ENCODE measurements around the gene TAAR9.

The TAAR9 gene, protein sequence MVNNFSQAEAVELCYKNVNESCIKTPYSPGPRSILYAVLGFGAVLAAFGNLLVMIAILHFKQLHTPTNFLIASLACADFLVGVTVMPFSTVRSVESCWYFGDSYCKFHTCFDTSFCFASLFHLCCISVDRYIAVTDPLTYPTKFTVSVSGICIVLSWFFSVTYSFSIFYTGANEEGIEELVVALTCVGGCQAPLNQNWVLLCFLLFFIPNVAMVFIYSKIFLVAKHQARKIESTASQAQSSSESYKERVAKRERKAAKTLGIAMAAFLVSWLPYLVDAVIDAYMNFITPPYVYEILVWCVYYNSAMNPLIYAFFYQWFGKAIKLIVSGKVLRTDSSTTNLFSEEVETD

DNA sequence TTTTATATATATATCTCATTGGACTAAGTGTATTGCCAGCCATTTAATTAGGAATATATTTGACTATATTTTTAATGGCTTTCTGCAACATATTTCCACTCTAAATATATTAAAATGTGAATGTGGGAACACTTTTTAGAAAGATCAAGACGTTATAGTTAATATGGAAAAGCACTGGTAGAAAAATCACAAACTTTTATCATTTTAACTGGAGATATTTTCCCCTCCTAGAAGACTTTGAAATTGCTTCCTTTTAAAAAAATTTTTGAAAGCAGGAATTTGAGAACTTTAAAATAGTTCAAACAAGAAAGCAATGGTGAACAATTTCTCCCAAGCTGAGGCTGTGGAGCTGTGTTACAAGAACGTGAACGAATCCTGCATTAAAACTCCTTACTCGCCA, at the start of gene TAAR9:
TSS of gene TAAR9 (plus strand) at position 301 of the 400 bp plus-strand sequence. CDS start at position 314, 13 bp downstream.
- DNase-seq: no peak

DNA sequence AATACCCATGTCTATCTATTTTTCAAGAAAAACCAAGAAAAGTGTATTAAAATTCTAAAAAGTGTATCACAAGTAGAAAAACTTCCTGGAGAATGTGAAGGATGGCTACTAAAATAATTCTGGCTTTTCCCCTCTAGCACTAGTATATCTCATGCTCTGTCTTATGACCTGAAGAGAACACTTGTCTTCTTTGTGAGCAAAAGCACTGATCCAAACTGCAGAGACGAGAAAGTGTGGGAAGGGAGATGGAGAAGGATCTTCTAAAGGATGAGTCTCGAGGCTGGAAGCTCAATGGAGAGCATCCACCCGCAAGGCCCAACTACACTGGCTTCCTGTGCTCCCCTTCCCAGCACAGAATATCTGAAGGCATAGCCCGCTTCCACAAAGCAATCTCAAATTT, 48.7 kb upstream of the TAAR9 start:
- no peak for DNase-seq

DNA sequence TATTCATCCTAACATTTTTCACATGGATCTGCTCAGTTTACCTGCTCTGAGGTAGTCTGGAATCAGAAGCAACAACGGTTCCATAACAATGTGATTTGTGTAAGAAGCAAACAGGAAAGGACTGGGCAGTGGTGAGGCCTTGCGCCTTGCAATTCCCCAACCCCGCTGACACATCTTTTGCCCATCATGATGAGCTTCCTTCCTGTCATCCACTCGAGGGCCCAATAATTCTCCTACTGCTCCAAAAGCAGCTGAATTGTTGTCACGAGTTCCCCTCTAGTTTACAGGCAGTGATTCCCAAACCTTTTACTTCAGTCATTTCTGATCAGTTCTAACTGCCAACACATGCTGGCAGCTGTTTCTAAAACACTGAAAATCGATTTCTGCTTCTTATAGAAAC, 48.1 kb upstream of the TAAR9 start:
- peak; percentile 46 to 80 for DNase-seq

DNA sequence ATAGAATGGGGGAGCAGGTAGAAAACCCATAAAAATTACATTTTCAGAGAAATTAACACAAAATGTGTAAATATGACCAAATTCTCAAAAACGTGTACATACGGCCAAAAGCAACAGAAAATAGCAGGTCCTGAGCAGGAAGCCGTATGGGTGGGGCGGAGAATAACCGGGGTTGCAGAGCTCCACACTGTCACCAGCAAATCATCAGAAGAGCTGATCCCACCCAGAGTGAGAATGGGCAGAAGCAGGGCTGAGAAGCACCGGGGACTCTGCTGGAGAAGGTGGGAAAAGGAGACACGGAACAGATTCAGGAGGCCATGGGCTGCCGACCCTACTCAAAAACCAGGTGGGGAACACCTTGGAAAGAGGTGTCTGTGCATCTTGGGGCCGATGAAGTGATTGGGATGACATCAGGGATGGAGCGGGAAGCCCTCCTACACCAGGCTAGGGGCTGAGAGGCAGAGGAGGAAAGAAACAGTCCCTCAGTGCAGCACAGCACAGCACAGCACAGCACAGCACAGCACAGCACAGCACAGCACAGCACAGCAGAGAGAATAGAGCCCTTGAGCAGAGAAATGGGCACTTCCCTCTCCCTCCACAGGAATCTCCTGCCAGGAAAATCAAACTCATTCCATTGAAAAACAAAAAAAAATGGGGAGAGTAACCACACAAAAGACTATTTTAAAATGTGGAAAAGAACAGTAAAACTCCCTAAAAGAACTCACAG, 47.4 kb upstream of the TAAR9 start:
- no peak for DNase-seq

DNA sequence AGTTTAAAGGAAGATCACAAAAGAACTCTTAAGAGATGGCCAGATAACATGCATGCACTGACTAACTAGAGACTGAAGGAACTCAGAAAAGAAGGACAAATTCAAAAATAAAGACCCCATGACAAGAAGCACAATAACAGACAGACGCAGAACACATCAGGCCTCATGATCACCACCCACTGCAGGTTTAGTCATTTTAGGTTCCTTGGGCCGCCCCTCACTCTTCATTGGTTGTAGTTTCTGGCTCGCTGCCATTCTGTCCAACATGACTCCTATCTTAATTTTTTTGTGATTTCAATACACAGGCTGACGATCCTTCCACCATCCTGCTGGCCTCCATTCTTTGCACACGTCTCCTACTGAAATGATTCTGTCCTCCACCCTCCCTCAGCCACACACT, 46.8 kb upstream of the TAAR9 start:
- peak; percentile 49 to 73 for DNase-seq

DNA sequence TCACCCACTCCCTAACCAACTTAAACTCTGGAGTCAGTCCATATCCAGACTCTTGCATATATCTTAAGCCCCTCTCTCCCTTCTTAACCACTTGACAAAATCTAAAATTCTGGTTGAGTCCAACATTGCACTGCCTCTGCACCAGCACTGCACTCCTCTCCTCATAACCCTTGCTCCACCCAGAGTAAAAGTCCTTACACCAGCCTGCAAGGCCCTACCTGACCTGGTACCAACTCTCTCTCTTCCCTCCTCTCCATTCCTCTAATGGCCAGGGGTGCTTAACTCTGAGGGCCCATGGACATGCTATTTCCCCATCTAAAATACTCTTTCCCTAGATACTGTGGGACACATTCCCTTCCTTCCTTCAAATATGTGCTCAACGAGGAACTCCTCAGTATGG, 46.2 kb upstream of the TAAR9 start:
- DNase-seq: no peak

DNA sequence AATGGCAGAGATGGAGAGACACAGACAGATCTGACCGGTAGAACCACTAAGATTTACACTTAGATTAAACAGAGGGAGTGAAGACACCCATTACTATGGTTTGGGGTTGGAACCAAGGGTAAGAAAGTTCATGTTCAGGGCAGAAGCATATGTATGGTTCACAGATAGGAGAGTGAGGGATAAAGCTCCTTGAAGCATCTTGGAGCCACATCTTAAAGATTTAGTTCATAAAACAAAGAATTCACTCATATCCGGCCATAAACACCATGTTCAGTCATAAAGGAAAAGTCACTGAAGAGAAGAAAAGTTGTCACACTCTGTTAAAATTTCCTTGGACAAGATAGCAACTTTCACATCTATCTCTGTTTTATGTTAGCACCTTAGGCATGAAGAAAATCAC, 43.1 kb upstream of the TAAR9 start:
- DNase-seq: no peak

DNA sequence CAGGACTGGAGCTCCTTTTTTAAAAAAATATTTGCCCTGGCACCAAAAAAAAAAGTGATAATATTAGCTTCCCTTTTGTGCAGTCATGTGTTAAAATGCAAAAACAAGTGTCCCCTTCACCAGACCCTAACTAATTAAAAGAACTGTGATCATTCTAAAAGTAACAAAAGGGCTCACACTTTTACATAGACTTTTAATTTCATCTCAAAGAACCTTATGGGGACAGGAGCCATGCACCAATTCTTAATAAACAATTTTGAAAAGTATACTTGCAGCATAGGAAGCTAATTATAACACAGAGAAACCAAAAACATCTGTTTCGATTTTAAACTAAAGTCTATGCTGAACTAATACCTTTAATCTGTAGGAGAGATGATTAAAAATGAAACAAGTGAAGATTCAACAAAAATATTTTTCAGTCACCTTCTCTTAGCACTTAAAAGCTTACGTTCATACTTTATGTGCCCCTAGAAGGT, 42.4 kb upstream of the TAAR9 start:
- DNase-seq: no peak

DNA sequence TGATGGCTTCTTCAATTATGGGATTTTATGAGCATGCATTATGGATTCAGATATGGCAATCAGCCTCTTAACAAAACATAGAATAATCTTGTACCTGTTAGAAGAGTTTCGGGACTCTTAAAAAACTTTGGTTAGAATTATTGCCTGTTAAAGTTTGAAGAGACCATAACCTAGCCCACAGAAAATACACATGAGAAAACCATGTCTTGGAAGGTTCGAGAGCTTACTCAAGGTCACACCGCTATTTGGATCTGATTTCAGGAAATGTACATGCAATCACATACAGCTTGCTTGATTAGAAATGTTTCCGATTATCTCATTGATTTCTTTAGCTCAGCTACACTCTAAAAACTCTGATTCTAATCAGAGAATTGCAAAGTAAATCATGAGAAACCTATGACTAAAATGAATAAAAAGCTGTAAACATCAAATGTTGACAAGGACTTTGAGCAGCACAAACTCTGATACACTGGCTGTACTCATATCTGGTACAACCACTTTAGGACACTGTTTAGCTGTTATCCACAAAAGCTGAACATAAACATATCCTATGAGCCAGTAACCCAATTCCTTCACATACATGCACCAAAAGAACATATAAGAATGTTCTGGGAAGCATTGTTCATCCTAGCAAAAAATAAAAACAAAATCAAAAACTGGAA, 41.4 kb upstream of the TAAR9 start:
- no peak for DNase-seq

DNA sequence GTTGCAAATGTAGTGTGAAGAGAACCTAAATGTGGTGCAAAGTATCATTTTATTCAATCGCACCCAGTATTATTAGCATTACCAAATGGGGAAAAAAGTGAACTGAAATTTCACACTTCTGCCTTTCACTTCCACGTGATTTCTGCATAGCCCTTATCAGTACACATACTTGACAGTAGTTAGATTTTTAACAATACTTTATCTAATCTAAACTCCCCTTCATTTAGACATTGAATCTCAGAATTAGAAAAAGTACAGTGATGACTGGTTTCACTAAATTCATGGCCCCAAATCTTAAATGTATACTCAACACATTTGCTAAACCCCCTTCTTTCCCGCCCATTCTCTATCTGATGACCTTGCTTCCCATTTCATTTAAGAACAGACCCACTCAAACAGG, 39.4 kb upstream of the TAAR9 start:
- peak; percentile 43 to 49 for DNase-seq

DNA sequence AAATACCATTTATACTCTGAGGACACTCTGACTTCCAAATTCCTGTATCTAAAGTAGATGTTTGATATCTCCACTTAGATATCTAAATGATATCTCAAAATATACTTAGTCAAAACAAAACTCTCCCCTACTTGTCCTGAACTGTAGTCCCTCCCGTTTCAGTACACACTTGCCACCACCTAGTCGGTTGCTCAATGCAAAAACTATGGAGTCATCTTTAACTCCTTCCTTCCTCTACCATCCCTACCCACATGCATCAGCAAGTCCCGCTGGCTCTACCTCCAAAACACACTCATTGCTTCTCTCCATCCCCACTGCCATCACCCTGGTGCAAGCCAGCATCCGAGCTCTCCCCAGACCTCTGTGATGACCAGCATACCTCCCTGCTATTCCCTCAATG, 38.3 kb upstream of the TAAR9 start:
- DNase-seq: peak; percentile 16 to 35

DNA sequence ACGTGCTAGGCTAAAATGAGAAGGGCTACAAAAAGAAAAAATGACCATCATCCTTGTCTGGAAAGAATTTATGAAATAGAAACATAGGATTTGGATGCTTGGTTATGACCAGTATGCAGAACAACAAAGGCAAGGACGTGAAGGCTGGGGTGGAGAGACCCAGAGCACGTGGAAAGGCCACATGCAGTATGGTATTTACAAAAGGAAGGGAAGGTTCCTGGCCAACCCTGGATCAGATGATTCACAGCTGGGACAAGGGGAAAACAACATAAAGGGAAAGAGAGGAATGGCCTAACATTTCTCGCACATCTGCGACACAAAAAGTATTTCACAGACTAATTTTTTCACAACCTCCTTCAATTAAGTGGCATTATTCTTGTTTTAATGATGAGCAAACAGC, 33.3 kb upstream of the TAAR9 start:
- no peak for DNase-seq

DNA sequence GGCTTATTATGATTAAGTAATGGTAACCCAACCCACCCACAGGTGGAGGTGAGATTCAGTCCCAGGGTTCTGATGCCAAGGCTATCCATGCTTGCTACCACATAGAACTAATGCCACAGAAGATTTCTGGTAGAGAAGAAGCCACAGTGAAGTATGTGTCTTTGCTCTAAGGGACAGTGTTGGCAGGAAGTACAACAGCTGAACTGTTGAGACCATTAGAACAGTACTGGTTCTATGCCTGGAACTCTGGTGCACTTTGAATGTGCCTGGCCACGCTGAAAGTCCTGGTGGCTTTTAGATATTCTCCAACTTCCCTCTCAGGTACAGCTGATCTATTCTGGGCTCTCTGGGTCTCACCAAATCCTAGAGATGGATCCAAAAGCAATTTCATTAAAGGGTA, 32.9 kb upstream of the TAAR9 start:
- no peak for DNase-seq

DNA sequence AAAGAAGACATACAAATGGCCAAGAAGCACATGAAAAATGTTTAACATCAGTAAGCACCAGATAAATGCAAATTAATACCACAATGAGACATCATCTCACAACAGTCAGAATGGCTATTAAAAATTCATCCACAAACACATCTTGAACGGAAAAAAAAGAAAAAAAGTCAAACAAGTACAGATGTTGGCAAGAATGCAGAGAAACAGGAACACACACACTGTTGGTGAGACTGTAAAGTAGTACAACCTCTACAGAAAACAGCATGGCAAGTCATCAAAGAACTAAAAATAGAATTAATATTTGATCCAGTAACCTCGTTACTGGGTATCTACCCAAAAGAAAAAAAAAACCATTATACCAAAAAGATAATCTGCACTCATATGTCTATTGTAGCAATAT, 31.6 kb upstream of the TAAR9 start:
- no peak for DNase-seq

DNA sequence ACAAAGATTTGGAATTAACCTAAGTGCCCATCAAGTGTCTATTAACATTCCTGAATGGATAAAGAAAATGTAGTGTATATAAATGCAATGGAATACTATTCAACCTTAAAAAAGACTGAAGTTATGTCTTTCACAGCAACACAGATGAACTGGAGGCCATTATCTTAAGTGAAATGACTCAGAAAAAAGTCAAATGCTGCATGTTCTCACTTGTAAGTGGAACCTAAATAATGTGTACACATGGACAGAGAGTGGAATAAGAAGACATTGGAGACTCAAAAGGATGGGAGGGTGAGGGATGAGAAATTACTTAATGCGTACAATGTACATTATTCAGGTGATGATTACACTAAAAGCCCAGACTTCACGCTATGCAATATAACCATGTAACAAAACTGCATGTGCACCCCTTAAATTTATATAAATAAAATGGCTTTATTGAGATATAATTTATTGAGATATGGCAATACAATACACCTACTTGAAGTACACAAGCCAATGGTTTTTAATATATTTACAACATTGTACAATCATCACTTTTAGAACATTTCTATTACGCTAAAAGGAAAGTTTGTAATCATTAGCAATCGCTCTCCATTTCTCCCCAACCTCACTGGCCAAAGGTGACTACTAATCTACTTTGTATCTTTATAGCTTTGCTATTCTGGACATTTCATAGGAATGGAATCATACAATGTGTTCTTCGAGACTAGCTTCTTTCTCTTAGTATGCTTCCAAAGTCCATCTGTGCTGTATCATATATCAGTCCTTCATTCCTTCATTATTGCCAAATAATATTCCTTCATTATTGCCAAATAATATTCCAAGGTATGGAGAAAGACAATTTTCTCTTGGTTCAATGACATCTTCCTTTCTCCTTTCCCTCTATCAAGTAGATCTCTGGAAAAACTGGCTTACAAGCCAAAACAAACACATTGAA, 30.9 kb upstream of the TAAR9 start:
- no peak for DNase-seq

DNA sequence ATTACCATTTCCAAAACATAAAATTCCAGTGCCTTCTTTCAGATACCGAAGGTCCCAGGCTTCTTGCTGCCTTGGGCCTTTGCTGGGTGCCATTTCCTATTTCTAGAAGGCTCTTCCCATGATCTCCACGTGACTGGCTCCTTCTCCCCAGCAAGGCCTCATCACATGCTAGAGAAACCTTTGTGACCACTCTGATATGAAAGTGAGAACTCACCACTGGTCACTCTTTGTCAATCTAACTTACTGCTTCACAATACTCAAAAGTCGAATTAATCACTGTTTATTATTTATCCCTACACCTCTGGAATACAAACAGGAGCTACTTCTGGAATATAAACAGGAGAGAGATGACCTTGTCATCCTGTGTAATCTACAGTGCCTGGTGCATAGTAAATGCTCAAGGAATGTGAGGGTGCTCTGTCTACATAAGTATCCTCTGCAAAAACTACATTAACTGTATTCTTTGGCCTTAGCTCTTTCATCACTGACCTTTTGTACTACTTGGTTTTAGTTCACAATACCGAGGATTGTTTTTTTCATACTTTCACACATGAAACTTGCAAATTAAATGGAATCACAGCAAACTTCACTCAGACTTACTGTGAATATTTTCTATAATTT, 26.8 kb upstream of the TAAR9 start:
- DNase-seq: peak; percentile 50 to 80

DNA sequence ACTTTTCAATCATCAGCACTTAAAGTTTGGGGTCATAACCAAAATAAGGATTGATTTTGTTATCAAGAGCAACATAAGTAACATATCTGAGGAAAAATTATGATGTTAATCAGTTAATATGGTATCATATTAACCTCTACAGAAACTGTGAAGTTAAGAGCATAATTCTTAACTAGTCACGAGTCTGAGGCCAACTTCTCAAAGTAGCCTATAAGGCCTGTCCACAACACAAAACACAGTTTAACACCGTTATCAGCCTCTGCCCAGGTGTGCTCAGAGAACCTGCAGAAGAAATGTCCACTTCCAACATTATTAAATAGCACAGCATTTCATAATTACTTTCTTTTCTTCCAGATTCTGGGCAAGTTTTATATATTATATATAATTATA, 26.3 kb upstream of the TAAR9 start:
- DNase-seq: no peak

DNA sequence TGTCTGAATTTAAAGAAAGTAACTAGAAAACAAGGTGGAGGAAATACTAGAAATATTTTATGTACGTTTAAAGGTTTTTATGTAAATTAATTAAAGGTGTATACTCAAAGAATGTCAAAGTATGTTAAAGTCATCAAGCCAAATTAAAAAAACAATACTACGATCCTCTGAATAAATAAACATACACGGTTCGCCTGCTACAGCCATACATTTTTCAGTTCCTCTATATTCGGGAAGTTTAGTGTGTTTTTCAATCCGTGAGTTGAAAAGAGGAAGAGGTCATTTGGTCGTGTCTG, 25.8 kb upstream of the TAAR9 start:
- DNase-seq: no peak

DNA sequence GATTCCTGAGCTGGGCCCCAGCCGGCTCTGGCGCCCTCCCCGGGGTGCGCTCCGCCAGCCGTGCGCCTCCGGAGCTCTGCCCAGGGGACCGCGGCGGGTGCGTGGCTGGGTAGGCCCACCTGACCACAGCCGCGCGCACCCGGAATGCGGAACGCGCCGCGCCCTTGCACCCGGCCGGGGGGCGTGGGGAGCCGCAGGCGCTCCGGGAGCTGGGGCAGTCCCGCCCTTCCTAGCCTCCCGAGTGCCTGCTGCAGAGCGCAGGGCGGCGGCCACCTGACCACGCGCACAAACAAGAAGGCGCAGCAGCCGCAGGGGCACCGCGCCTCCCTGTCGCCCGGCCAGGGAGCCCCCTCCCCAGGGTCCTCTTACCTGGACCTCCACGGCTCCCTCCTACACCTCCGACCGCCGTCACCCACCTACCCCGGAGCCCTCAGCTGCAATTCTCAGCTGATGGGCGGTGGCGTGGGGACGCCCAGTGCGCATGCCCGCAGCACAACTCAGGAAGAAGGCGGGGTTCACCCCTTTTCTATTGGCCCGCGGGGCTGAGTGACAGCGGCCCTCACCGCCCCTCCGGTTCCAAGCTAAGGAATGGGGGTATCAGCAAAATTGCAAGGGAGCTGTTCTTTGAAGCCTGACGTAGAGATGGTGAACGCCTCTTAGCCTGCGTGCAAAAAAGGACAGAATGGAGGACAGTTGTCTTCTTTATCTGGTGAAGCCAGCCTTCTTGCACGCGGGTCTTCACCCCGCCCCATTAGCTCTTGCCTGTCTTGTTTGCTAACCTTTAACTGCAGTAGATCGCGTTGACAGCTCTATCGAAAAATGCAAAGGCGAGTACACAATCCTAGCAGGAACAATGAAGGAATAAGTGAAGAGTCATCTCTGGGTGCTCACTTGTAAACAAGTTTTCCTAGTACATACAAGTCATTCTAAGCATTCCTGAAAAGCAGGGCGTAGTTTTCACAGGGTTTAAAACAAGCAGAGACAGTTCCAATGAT, 25.1 kb upstream of the TAAR9 start, which contains the start of gene STX7:
TSS of gene STX7 (minus strand) at position 479 of the 995 bp plus-strand sequence. CDS start 9,586 bp downstream, outside the sequence.
- DNase-seq: peak; percentile 86 to 87

DNA sequence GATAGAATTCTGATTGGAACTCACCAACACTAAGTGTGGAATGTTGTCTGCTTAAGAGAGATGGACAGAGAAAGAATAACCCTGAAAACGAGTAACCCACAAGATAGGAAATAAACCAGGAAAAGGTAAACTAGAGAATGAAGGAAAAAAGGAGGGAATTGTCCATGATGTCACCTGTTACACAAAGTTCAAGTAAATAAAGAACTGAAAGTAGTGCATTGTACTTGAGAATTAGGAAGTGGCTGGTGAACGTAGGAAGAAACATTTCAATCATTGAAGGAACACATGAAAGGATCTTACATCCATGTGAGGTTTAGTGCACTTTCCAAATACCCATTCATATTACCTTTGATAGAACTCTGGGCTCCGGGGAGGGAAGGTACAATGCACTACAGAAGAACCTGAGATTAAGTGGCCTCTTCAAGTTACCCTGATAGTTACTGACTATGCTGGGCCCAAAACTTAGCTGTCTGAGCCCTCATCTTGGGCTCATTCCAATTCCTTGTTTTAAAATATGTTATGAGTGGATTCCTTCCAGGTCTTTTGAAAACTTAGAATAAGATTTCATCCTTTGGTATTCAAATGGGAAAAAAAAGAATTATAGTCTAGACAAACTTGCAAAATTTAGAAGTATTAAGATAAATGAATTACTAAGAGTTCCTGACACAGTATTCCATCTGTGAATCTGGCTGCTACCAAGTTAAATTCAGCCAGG, 24.1 kb upstream of the TAAR9 start:
- peak; percentile 57 to 75 for DNase-seq
